RWPE2 (cell line): ENCODE data around the gene TLX3.

ENCODE experiments used
- ATAC-seq: fragments of 200-7000 bp; cut with Tn5 transposase; 3 replicates; pipeline ENCODE4 v1.9.1; 2021; ENCODE audit warnings: low read depth
- DNase-seq: peaks from one replicate; pipeline ENCODE4 v3.0.0-alpha.2; 2020; ENCODE audit warnings: low spot score
- H3K27ac ChIP-seq: fragments of 450-650 bp; 2 replicates; pipeline ENCODE4 v1.5.1; 2017; ENCODE audit warnings: mild to moderate bottlenecking; ENCODE audit not compliant: poor library complexity, severe bottlenecking
- H3K27me3 ChIP-seq: fragments of 250-450 bp; sonication (Bioruptor Pico); 2 replicates; pipeline ENCODE4 v1.5.1; 2021; ENCODE audit warnings: mild to moderate bottlenecking, moderate library complexity; ENCODE audit not compliant: insufficient read depth, poor library complexity, severe bottlenecking
- H3K36me3 ChIP-seq: fragments of 250-450 bp; sonication (Bioruptor Pico); 2 replicates; pipeline ENCODE4 v1.5.1; 2020; ENCODE audit warnings: low read depth, mild to moderate bottlenecking, moderate library complexity
- H3K4me1 ChIP-seq: fragments of 250-450 bp; sonication (Bioruptor Pico); 2 replicates; pipeline ENCODE4 v1.5.1; 2021; ENCODE audit warnings: mild to moderate bottlenecking, moderate library complexity; ENCODE audit not compliant: insufficient read depth, poor library complexity, severe bottlenecking
- H3K4me3 ChIP-seq: fragments of 250-450 bp; sonication (Bioruptor Pico); 2 replicates; pipeline ENCODE4 v1.5.1; 2021; ENCODE audit warnings: mild to moderate bottlenecking, moderate library complexity; ENCODE audit not compliant: severe bottlenecking
- H3K9me3 ChIP-seq: fragments of 250-450 bp; sonication (Bioruptor Pico); 2 replicates; pipeline ENCODE4 v1.5.1; 2021; ENCODE audit warnings: mild to moderate bottlenecking, moderate library complexity; ENCODE audit not compliant: severe bottlenecking
- TF ChIP-seq, protein P1 (sequence below): fragments of 450-650 bp; IDR thresholded peaks from one replicate; pipeline ENCODE4 v1.5.1; 2017; ENCODE audit warnings: mild to moderate bottlenecking, moderate library complexity; ENCODE audit not compliant: poor library complexity, severe bottlenecking

The TLX3 gene

DNA sequence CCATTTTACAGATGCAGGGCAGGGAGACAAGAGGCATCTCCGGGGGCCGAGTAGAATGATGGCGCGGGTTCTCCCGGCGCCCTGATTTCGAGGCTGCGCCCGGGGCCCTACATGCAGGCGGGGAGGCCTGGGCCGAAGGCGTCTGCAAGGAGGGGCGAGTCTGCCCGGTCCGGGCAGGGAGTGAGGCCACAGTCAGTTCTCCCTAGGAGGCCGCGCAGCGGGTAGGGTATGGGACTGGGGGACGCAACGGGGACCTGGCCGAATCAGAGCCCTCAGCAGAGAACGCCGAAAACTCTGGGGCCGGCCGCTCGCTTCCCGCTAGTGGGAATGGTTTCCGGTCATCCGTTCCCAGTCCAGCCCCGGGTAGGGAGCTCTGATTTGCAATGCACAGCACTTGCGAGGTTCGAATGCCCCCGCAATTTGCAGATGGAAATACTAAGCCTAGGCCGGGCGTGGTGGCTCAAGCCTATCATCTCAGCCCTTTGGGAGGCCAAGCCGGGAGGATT is 6.4 kb downstream of the TLX3 start:
- no peak overlapping the region for H3K4me3 ChIP-seq
- H3K27me3 ChIP-seq, result peaks cover 100% of the 10 kb centered on the region
- no peak for ATAC-seq
- no peaks in the 10 kb centered on the region for H3K9me3 ChIP-seq
- no peaks in the 10 kb centered on the region for H3K36me3 ChIP-seq
- TF ChIP-seq, protein P1, sequence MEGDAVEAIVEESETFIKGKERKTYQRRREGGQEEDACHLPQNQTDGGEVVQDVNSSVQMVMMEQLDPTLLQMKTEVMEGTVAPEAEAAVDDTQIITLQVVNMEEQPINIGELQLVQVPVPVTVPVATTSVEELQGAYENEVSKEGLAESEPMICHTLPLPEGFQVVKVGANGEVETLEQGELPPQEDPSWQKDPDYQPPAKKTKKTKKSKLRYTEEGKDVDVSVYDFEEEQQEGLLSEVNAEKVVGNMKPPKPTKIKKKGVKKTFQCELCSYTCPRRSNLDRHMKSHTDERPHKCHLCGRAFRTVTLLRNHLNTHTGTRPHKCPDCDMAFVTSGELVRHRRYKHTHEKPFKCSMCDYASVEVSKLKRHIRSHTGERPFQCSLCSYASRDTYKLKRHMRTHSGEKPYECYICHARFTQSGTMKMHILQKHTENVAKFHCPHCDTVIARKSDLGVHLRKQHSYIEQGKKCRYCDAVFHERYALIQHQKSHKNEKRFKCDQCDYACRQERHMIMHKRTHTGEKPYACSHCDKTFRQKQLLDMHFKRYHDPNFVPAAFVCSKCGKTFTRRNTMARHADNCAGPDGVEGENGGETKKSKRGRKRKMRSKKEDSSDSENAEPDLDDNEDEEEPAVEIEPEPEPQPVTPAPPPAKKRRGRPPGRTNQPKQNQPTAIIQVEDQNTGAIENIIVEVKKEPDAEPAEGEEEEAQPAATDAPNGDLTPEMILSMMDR, result no peak
- H3K27ac ChIP-seq, result no peak overlapping the region
- no peak for DNase-seq
- H3K4me1 ChIP-seq, result no peaks in the 10 kb centered on the region

DNA sequence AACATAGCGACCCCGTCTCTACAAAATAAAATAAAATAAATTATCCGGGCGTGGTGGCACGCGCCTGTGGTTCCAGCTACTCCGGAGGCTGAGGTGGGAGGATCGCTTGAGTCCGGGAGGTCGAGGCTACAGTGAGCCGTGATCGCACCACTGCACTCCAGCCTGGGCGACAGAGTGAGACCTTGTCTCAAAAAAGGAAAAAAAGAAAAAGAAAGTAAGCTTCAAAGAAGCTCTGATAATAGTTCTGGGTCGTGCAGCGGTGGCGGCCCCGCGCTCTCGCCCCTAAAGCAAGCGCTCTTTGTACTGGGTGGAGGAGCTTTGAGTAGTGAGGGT is 6.8 kb downstream of the TLX3 start:
- Histone ChIP-seq H3K4me3 (no peak overlapping the region), H3K27ac (no peak overlapping the region), H3K9me3 (no peaks in the 10 kb centered on the region), H3K36me3 (no peaks in the 10 kb centered on the region), H3K27me3 (peaks cover 100% of the 10 kb centered on the region), H3K4me1 (no peaks in the 10 kb centered on the region)
- DNase-seq, result no peak
- ATAC-seq, result no peak
- TF ChIP-seq, protein P1, result no peak

DNA sequence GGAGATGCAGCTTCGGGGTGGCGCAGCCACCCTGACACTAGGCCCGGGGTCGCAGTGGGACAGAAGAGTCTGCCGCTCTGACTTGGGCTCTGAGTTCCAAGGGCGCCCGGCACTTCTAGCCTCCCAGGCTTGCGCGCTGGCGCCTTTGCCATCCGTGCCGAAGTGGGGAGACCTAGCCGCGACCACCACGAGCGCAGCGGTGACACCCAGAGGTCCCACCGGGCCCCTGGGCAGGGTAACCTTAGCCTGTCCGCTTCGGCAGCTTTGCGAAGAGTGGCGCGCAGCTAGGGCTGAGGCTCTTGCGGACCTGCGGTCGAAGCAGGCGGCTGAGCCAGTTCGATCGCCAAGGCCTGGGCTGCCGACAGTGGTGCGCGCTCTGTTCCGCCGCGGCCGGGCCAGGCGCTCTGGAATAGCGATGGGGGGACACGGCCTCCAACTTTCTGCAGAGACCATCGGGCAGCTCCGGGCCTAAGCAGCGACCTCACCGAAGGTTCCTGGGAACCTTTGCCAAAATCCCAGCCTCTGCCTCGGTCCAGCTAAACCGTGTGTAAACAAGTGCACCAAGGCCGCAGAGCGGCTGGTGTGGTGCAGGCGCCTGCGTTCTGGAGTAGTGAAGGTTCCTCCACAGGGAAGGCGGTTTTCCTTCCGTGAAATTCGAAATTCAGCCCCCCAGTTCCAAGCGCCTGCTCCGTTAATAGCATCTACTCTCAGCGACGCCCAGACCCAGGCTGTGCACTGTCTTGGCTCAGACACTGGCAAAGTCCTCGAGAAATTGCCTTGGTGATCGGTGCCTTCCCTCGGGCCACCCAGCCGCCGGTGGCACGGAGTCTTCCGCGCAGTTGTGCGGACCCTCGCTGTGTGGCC is 7.4 kb downstream of the TLX3 start:
- ATAC-seq (peak; percentile 49; the same call in 2 of the 3 replicates), DNase-seq (peak; percentile 68)
- Histone ChIP-seq H3K27me3 (peaks cover 100% of the 10 kb centered on the region), H3K36me3 (no peaks in the 10 kb centered on the region), H3K9me3 (no peaks in the 10 kb centered on the region), H3K4me1 (no peaks in the 10 kb centered on the region), H3K4me3 (no peak overlapping the region), H3K27ac (no peak overlapping the region)
- TF ChIP-seq, protein P1, result no peak

DNA sequence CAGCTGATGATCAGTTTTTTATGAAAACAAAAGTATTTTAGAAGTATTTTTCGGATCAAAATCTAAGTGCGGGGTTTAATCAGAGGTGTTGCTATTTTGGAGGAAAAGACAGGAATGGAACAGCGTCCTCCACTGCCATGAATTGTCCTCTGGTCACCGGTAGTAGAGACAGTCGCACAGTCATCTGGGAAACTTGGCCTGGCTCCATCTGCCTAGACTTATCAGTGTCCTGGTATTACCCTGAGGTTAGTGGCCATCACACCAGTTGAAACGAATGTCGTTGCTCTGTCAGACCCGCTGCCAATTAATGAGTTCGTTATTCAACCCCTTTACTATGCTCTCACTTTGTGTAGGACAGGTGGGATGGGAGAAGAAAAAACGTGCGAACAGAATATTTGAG is 8.2 kb downstream of the TLX3 start:
- Histone ChIP-seq H3K36me3 (no peaks in the 10 kb centered on the region), H3K9me3 (no peaks in the 10 kb centered on the region), H3K27ac (no peak overlapping the region), H3K27me3 (peaks cover 100% of the 10 kb centered on the region), H3K4me1 (no peaks in the 10 kb centered on the region), H3K4me3 (no peak overlapping the region)
- DNase-seq (peak; percentile 30), ATAC-seq (no peak)
- TF ChIP-seq, protein P1, result no peak

DNA sequence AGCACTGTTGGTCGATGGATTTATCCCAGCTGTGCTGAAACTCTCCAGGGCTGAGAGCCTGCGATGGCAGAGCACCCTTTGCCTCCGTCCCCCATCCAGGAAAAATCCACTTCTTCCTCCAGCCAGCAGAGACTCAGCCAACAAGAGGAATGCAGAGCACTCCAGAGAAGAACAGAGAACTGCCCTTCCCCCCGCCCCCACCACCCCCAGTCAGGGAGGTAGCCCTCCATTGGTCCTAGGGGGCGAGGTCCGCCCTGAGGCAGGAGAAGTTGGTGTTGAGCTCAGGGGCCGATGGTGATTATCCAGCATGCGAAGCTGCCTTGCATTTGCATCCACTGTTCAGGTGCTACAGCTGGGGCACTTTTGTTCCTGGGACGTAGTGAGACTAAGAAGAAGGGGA is 9.0 kb downstream of the TLX3 start:
- no peak overlapping the region for H3K27ac ChIP-seq
- no peak for ATAC-seq
- H3K36me3 ChIP-seq, result no peaks in the 10 kb centered on the region
- TF ChIP-seq, protein P1, result no peak
- no peak overlapping the region for H3K4me3 ChIP-seq
- H3K4me1 ChIP-seq, result no peaks in the 10 kb centered on the region
- peaks cover 100% of the 10 kb centered on the region for H3K27me3 ChIP-seq
- no peaks in the 10 kb centered on the region for H3K9me3 ChIP-seq
- DNase-seq, result peak; percentile 48
